A549 (cell line): Measurements from ENCODE around the gene RNF144A.

ENCODE experiments used
- BHLHE40 ChIP-seq: IDR thresholded peaks from 2 replicates; pipeline ENCODE4 v1.6.1; 2012; ENCODE audit warnings: low read depth, low read length, inconsistent platforms
- CEBPB ChIP-seq, 2 experiments: fragments of >200 bp in 1 of 2; sonication (Bioruptor Twin) in 1 of 2; formaldehyde crosslinking in 1 of 2; IDR thresholded peaks; 2 replicates each; pipeline ENCODE4 v1.6.1; 2012 to 2016
- FOSL2 ChIP-seq, 2 experiments: fragments of 450-650 bp in 1 of 2; fragments of >200 bp in 1 of 2; sonication (Bioruptor Twin) in 1 of 2; formaldehyde crosslinking; IDR thresholded peaks; 2 replicates each; pipeline versions ENCODE4 v1.5.0 to v1.6.1; 2016 to 2020; ENCODE audit warnings: mild to moderate bottlenecking in 1 of 2, moderate library complexity in 1 of 2
- MAFK ChIP-seq: fragments of 450-650 bp; IDR thresholded peaks from 2 replicates; pipeline ENCODE4 v1.6.1; 2014; ENCODE audit not compliant: partially characterized antibody
- POLR2AphosphoS2 ChIP-seq: conservative IDR thresholded peaks from 2 replicates; pipeline ENCODE4 v1.6.1; 2012; ENCODE audit warnings: low read length, improper control_type of control experiment, inconsistent platforms
- SREBF2 ChIP-seq: fragments of 450-650 bp; IDR thresholded peaks from 2 replicates; pipeline ENCODE4 v1.6.1; 2014; ENCODE audit warnings: mild to moderate bottlenecking, moderate library complexity
- TP53 ChIP-seq: fragments of 250-450 bp; sonication (Bioruptor Pico); IDR thresholded peaks from 2 replicates; pipeline ENCODE4 v1.5.0; 2021; ENCODE audit warnings: mild to moderate bottlenecking, moderate library complexity
- ZFP36 ChIP-seq: fragments of 450-650 bp; IDR thresholded peaks from 2 replicates; pipeline ENCODE4 v1.6.1; 2014; ENCODE audit warnings: borderline replicate concordance; ENCODE audit not compliant: partially characterized antibody
- ZSCAN20 ChIP-seq: fragments of 250-450 bp; sonication (Bioruptor Pico); IDR thresholded peaks from 2 replicates; pipeline ENCODE4 v1.8.0; 2022; ENCODE audit warnings: mild to moderate bottlenecking, moderate library complexity
- TF ChIP-seq, protein P1 (sequence below): fragments of >200 bp; sonication (Bioruptor Twin); formaldehyde crosslinking; IDR thresholded peaks from 3 replicates; pipeline ENCODE4 v1.5.1; 2016
- TF ChIP-seq, protein P2 (sequence below): IDR thresholded peaks from 2 replicates; pipeline ENCODE4 v1.6.1; 2012
- TF ChIP-seq, protein P3 (sequence below): fragments of 150-350 bp; IDR thresholded peaks from 2 replicates; pipeline ENCODE4 v1.6.1; 2014; ENCODE audit warnings: low read depth, mild to moderate bottlenecking, low read length

GRCh38 chr2:6915399-6915798 is 1.8 kb upstream of the RNF144A start:
- no peak for TF ChIP-seq SREBF2
- no peak for TF ChIP-seq MAFK
- no peak for TF ChIP-seq POLR2AphosphoS2
- TF ChIP-seq ZFP36 = no peak
- TF ChIP-seq, protein P1, sequence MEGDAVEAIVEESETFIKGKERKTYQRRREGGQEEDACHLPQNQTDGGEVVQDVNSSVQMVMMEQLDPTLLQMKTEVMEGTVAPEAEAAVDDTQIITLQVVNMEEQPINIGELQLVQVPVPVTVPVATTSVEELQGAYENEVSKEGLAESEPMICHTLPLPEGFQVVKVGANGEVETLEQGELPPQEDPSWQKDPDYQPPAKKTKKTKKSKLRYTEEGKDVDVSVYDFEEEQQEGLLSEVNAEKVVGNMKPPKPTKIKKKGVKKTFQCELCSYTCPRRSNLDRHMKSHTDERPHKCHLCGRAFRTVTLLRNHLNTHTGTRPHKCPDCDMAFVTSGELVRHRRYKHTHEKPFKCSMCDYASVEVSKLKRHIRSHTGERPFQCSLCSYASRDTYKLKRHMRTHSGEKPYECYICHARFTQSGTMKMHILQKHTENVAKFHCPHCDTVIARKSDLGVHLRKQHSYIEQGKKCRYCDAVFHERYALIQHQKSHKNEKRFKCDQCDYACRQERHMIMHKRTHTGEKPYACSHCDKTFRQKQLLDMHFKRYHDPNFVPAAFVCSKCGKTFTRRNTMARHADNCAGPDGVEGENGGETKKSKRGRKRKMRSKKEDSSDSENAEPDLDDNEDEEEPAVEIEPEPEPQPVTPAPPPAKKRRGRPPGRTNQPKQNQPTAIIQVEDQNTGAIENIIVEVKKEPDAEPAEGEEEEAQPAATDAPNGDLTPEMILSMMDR = no peak
- TF ChIP-seq, protein P2, sequence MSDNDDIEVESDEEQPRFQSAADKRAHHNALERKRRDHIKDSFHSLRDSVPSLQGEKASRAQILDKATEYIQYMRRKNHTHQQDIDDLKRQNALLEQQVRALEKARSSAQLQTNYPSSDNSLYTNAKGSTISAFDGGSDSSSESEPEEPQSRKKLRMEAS = no peak
- TF ChIP-seq FOSL2 (IDR thresholded peaks at IDR 0.05) = no peak
- no peak for TF ChIP-seq FOSL2 (CRISPR knock-in tag; IDR thresholded peaks at IDR 0.05)
- no peak for TF ChIP-seq BHLHE40
- TF ChIP-seq CEBPB (IDR thresholded peaks at IDR 0.05) = no peak
- TF ChIP-seq ZSCAN20 (CRISPR knock-in tag) = no peak
- no peak for TF ChIP-seq TP53 (CRISPR knock-in tag)
- TF ChIP-seq, protein P3, sequence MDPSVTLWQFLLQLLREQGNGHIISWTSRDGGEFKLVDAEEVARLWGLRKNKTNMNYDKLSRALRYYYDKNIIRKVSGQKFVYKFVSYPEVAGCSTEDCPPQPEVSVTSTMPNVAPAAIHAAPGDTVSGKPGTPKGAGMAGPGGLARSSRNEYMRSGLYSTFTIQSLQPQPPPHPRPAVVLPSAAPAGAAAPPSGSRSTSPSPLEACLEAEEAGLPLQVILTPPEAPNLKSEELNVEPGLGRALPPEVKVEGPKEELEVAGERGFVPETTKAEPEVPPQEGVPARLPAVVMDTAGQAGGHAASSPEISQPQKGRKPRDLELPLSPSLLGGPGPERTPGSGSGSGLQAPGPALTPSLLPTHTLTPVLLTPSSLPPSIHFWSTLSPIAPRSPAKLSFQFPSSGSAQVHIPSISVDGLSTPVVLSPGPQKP = no peak
